OCI-LY7 (cell line): ENCODE results near the gene IGLL5. TPM values are rescaled to one million over a fixed set of nuclear protein-coding genes. Genes with fewer than 3 reads are reported as not detected.
"Not testable (repeated sequence)": the region's sequence is repeated elsewhere in the genome, so short reads cannot be mapped to it uniquely, and the experiment has no call there.

Experiments
- BruUV-seq: library from RNA; stranded (reverse); fragments of 400-500 nt; replicated peaks from 2 replicates; lab custom pipeline; 2021; lab: Mats Ljungman, UMichigan
- CTCF ChIA-PET: fragments of 300-600 bp; sonication (Branson Sonifier 250); formaldehyde crosslinking; loops from one replicate; lab custom pipeline; 2022; ENCODE audit warnings: antibody characterized with exemption; ENCODE audit not compliant: unreplicated experiment; lab: Charles Lee
- POLR2A ChIA-PET: fragments of 300-600 bp; sonication (Branson Sonifier 250); formaldehyde crosslinking; loops from one replicate; lab custom pipeline; 2022; ENCODE audit warnings: antibody characterized with exemption; lab: Charles Lee
- DNase-seq: peaks from one replicate; pipeline ENCODE4 v3.0.0-alpha.2; 2015; ENCODE audit warnings: low spot score
- H2AFZ ChIP-seq: fragments of 200-600 bp; sonication (generic), shearing (Covaris generic); 2 replicates; pipeline ENCODE4 v1.6.1; 2014; ENCODE audit warnings: mild to moderate bottlenecking, antibody characterized with exemption, low read length, moderate library complexity
- H3K27ac ChIP-seq: fragments of 200-600 bp; sonication (generic); 2 replicates; pipeline ENCODE4 v1.5.1; 2014; ENCODE audit warnings: mixed run types, low read depth, mild to moderate bottlenecking, moderate library complexity, low read length, inconsistent platforms; ENCODE audit not compliant: poor library complexity, severe bottlenecking
- H3K36me3 ChIP-seq: fragments of 200-600 bp; sonication (generic); 2 replicates; pipeline ENCODE4 v1.6.1; 2014; ENCODE audit warnings: mild to moderate bottlenecking, antibody characterized with exemption, low read length, moderate library complexity, mixed read lengths; ENCODE audit not compliant: insufficient read depth
- H3K4me1 ChIP-seq: fragments of 200-600 bp; sonication (generic); 2 replicates; pipeline ENCODE4 v1.5.1; 2014; ENCODE audit warnings: mild to moderate bottlenecking, low read length; ENCODE audit not compliant: insufficient read depth, poor library complexity, severe bottlenecking
- H3K4me2 ChIP-seq: fragments of 200-600 bp; sonication (generic); 2 replicates; pipeline ENCODE4 v1.6.1; 2014; ENCODE audit warnings: mild to moderate bottlenecking, low read length
- H3K4me3 ChIP-seq: fragments of 200-600 bp; sonication (generic); 2 replicates; pipeline ENCODE4 v1.5.1; 2014; ENCODE audit warnings: mild to moderate bottlenecking, low read depth, low read length; ENCODE audit not compliant: poor library complexity, severe bottlenecking
- H3K79me2 ChIP-seq: fragments of 200-600 bp; sonication (generic); 2 replicates; pipeline ENCODE4 v1.6.1; 2016; ENCODE audit warnings: low read depth, mild to moderate bottlenecking, low read length, moderate library complexity, mixed read lengths; ENCODE audit not compliant: insufficient read depth
- H3K9me2 ChIP-seq: fragments of 200-600 bp; sonication (generic); 2 replicates; pipeline ENCODE4 v1.6.1; 2016; ENCODE audit warnings: mild to moderate bottlenecking, low read length, mixed read lengths; ENCODE audit not compliant: insufficient read depth
- H3K9me3 ChIP-seq: fragments of 200-600 bp; sonication (generic); 2 replicates; pipeline ENCODE4 v1.6.1; 2014; ENCODE audit warnings: mild to moderate bottlenecking, mixed run types, low read length, mixed read lengths
- H4K20me1 ChIP-seq: fragments of 200-600 bp; sonication (generic); 2 replicates; pipeline ENCODE4 v1.6.1; 2014; ENCODE audit warnings: mild to moderate bottlenecking, antibody characterized with exemption, low read length, moderate library complexity, mixed read lengths; ENCODE audit not compliant: insufficient read depth
- EZH2phosphoT487 ChIP-seq: fragments of 200-600 bp; sonication (generic); IDR thresholded peaks from 2 replicates; pipeline ENCODE4 v1.6.1; 2018; ENCODE audit warnings: low read depth, borderline replicate concordance, mild to moderate bottlenecking, mixed run types, antibody characterized with exemption, low read length, moderate library complexity, mixed read lengths
- intact Hi-C: fragments of 100-400 bp; cut with micrococcal nuclease; formaldehyde crosslinking; loops from one replicate; pipeline ENCODE4 v1.10.0; 2022; ENCODE audit not compliant: unreplicated experiment
- total RNA-seq, 2 experiments: library from RNA; depleted of rRNA in 1 of 2; stranded (reverse); fragments of >200 nt in 1 of 2; shearing (Covaris generic) in 1 of 2; gene quantifications; 2 replicates each; pipeline ENCODE4 v1.2.3, GENCODE V29; 2014 to 2022
- TF ChIP-seq, protein P1 (sequence below): fragments of 200-600 bp; sonication (generic); conservative IDR thresholded peaks from 2 replicates; pipeline ENCODE4 v1.5.1; 2014; ENCODE audit warnings: mild to moderate bottlenecking, antibody characterized with exemption, low read length, moderate library complexity, mixed read lengths

Gene IGLL5
- total RNA-seq, 2 experiments from 2014 or later: 219 to 364 TPM

DNA sequence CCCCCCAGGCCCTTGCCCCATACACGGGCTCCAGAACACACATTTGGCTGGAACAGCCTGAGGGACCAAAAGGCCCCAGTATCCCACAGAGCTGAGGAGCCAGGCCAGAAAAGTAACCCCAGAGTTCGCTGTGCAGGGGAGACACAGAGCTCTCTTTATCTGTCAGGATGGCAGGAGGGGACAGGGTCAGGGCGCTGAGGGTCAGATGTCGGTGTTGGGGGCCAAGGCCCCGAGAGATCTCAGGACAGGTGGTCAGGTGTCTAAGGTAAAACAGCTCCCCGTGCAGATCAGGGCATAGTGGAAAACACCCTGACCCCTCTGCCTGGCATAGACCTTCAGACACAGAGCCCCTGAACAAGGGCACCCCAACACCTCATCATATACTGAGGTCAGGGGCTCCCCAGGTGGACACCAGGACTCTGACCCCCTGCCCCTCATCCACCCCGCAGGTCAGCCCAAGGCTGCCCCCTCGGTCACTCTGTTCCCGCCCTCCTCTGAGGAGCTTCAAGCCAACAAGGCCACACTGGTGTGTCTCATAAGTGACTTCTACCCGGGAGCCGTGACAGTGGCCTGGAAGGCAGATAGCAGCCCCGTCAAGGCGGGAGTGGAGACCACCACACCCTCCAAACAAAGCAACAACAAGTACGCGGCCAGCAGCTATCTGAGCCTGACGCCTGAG, 13.1 kb downstream of the IGLL5 start:
- DNase-seq, intact Hi-C loops, H3K79me2 ChIP-seq, H3K4me3 ChIP-seq, H3K27ac ChIP-seq, H2AFZ ChIP-seq, H3K9me3 ChIP-seq, BruUV-seq, H3K9me2 ChIP-seq, CTCF ChIA-PET, H4K20me1 ChIP-seq, H3K4me2 ChIP-seq: not testable (repeated sequence)
- POLR2A ChIA-PET: interaction anchor here (2.7 kb wide), 1 partner anchor 31 kb away, joined by 12 read pairs; no protein-coding TSS in a partner anchor
- peaks cover 85% of the 10 kb centered on the region for H3K4me1 ChIP-seq
- H3K36me3 ChIP-seq: peaks cover 39% of the 10 kb centered on the region

DNA sequence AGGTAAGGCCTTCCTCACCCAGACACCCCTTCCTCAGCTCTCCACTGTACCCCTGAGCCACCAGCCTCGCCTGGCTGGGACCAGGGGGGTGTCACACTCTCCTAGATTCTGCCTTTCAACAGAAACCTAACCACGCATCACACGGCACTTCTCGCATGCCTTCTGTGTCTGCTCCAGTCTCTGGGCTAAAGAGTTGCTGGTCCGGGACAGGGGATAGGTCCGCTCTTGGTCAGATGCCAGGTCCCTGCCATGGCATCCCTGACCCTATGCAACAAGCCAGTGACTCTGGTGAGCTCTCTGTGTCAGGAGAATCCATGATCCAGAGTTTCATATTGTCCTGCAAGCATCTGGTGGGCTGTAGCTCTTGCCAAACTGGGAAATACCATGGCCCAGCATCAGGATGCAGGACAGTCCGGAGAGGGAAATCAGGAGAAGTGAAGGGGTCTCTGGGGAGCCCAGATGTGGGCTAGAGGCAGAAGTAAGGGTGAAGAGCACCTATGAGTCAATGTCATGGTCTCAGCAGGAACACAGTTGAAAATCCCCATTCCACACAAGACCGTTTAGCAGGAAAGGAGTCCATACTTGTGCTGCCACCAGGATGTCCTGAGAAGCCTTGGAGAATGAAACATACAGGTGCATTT, 14.1 kb downstream of the IGLL5 start:
- no peaks in the 10 kb centered on the region; the same call in 1 of the 2 replicates for H4K20me1 ChIP-seq
- ChIA-PET POLR2A (interaction anchor here (1.1 to 2.8 kb wide), 4 partner anchors 10 to 30 kb away, joined by 3 to 12 read pairs (median 6); no protein-coding TSS in a partner anchor), CTCF (no interaction called here)
- no peaks in the 10 kb centered on the region for H3K79me2 ChIP-seq
- DNase-seq: no peak
- TF ChIP-seq EZH2phosphoT487: no peak
- TF ChIP-seq, protein P1, sequence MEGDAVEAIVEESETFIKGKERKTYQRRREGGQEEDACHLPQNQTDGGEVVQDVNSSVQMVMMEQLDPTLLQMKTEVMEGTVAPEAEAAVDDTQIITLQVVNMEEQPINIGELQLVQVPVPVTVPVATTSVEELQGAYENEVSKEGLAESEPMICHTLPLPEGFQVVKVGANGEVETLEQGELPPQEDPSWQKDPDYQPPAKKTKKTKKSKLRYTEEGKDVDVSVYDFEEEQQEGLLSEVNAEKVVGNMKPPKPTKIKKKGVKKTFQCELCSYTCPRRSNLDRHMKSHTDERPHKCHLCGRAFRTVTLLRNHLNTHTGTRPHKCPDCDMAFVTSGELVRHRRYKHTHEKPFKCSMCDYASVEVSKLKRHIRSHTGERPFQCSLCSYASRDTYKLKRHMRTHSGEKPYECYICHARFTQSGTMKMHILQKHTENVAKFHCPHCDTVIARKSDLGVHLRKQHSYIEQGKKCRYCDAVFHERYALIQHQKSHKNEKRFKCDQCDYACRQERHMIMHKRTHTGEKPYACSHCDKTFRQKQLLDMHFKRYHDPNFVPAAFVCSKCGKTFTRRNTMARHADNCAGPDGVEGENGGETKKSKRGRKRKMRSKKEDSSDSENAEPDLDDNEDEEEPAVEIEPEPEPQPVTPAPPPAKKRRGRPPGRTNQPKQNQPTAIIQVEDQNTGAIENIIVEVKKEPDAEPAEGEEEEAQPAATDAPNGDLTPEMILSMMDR: no peak
- intact Hi-C loops: no loop called here
- no peaks in the 10 kb centered on the region for H3K9me2 ChIP-seq
- H3K4me1 ChIP-seq: peaks cover 74% of the 10 kb centered on the region
- H3K4me2 ChIP-seq: peak overlapping the region; percentile 35; the same call in 1 of the 2 replicates
- no peaks in the 10 kb centered on the region for H3K9me3 ChIP-seq
- no TSS peak for BruUV-seq
- H3K4me3 ChIP-seq: no peak overlapping the region
- H2AFZ ChIP-seq: no peak overlapping the region
- peak overlapping the region; percentile 39 for H3K27ac ChIP-seq
- peaks cover 28% of the 10 kb centered on the region for H3K36me3 ChIP-seq

DNA sequence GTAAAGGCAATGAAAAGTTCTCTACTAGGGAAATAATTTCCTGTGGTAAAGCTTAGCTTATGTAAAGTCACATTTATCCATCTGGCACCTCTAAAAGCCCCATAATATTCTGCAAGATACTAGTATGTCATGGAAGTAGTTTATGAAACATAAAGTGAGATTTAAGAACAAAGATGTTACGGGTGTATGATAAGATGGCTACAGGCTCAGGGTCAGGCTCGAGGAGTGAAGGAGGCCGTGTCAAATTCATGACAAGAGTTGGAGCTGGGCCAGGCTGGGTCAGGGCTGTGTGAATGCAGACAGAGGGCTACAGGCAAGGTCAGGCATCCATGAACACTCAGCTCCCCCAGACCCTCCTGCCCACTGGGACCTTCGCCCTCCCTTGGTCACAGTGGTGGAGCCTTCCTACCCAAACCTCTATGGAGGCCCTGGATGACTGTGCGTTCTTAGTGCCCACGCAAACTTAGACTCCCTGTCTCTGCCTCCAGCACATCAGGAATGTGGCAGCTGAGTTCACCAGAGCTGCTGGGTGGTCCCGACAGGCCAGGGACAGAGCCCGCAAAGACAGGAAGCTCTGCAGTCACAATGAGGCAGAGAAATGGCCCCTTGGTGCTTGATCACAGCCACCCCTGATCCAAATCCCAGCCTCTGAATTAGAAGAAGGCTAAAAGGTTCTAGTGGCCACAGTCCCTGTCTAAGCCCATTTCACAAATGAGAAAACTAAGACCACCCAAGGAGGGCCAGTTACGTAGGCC, 14.8 kb downstream of the IGLL5 start:
- Histone ChIP-seq H3K27ac (peak overlapping the region; percentile 39), H3K4me1 (peaks cover 67% of the 10 kb centered on the region), H4K20me1 (no peaks in the 10 kb centered on the region; the same call in 1 of the 2 replicates), H3K4me3 (no peak overlapping the region), H3K79me2 (no peaks in the 10 kb centered on the region), H3K4me2 (peak overlapping the region; percentile 35; the same call in 1 of the 2 replicates), H3K9me3 (no peaks in the 10 kb centered on the region), H2AFZ (no peak overlapping the region), H3K9me2 (no peaks in the 10 kb centered on the region), H3K36me3 (peaks cover 26% of the 10 kb centered on the region)
- no peak for DNase-seq
- TF ChIP-seq, protein P1: no peak
- no peak for TF ChIP-seq EZH2phosphoT487
- intact Hi-C loops: no loop called here
- ChIA-PET POLR2A (interaction anchor here (1.1 to 2.8 kb wide), 5 partner anchors 8 to 29 kb away, joined by 3 to 12 read pairs (median 8); no protein-coding TSS in a partner anchor), CTCF (no interaction called here)
- BruUV-seq: no TSS peak
